Measurements from ENCODE around the gene RPUSD1.

GRCh38 chr16:782258-782657, 5.9 kb downstream of the RPUSD1 start:
- TF ChIP-seq CTCF (IDR thresholded peaks at IDR 0.05) (no peak), EZH2 (IDR thresholded peaks at IDR 0.05; ENCODE audit: borderline replicate concordance, insufficient read depth, low read depth, low read length, poor library complexity, severe bottlenecking) (no peak)
